Measurements from ENCODE around the gene CLEC18A.
"Not testable (repeated sequence)": the region's sequence is repeated elsewhere in the genome, so short reads cannot be mapped to it uniquely, and the experiment has no call there.

CLEC18A gene

DNA sequence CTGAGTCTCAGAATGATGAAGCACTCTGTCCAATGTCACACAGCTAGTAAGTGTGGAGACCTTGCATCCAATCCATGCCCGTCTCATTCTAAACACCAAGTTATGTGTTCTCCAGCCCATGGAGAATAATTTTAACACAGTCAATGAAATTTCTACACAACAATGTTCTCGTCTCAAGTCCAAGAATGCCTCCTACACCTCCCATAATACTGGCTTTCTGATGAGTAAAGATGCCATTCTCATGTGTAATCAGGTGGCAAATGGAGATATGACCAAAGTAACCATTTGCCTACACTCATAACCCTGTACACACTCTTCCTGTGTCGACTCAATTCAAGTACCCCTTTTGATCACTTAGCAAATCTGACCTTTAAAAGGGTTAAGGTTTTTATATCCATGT lies 46.8 kb downstream of the CLEC18A start:
- DNase-seq; intact Hi-C loops (cut with DNase I): not testable (repeated sequence)

GRCh38 chr16:69999801-70000200 lies 48.7 kb downstream of the CLEC18A start:
- intact Hi-C loops (cut with DNase I); DNase-seq: not testable (repeated sequence)

GRCh38 chr16:70003511-70003910 lies 52.4 kb downstream of the CLEC18A start:
- DNase-seq; intact Hi-C loops (cut with DNase I): not testable (repeated sequence)

GRCh38 chr16:70008604-70009003 lies 57.5 kb downstream of the CLEC18A start:
- intact Hi-C loops (cut with DNase I); DNase-seq: not testable (repeated sequence)

- DNase-seq; intact Hi-C loops (cut with DNase I): not testable (repeated sequence)
These were observed 59.5 kb downstream of the CLEC18A start for GRCh38 chr16:70010615-70011014.

- DNase-seq; intact Hi-C loops (cut with DNase I): not testable (repeated sequence)
These were observed 60.0 kb downstream of the CLEC18A start for GRCh38 chr16:70011120-70011519.

DNA sequence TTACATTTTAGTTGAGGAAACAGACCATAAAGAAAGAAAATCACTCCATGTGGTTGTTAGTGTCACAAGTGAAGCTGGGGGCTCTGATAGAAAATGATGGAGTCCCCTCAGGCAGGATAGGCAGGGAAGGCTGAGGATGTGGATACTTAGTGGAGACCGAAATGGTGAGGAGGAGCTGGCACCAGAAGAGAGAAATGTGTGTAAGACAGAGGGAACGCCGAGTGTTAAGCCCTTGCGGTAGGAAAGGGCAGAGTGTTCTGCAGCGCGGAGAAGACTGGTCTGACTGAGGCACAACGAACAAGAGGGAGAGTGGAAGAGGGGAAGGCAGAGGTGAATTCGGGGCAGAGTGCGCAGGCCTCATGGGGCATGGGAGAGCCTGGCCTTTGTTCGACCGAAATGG lies 61.2 kb downstream of the CLEC18A start:
- intact Hi-C loops (cut with DNase I); DNase-seq: not testable (repeated sequence)

DNA sequence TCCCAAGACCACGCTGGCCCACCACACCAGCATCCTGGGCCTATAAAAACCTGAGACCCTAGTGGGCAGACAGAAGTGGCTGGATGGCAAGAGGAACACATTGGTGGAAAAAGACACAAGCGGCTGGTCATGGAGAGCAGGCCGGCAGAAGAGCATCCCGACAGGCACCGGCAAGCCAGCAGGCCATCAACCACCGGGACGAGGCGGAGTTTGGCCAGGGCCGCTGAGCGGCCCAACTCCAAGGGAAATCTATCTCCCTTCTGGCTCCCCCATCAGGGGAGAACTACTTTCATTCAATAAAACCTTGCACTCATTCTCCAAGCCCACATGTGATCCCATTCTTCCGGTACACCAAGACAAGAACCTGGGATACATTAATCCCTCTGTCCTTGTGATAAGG lies 61.8 kb downstream of the CLEC18A start:
- intact Hi-C loops (cut with DNase I); DNase-seq: not testable (repeated sequence)
